Gastroesophageal sphincter (tissue), 3 donors: ENCODE measurements around the gene SMIM29.

ENCODE experiments used
- EP300 ChIP-seq: sonication (generic); formaldehyde crosslinking; IDR thresholded peaks from one replicate; pipeline ENCODE4 v1.6.1; 2017; ENCODE audit warnings: antibody characterized with exemption, mild to moderate bottlenecking
- POLR2A ChIP-seq, 2 donors: fragments of 450-650 bp; IDR thresholded peaks; one replicate each; pipeline ENCODE4 v1.6.1; 2017; ENCODE audit warnings: antibody characterized with exemption in 2 of 2, mild to moderate bottlenecking in 2 of 2, moderate library complexity in 1 of 2
- POLR2AphosphoS5 ChIP-seq: sonication (generic); formaldehyde crosslinking; IDR thresholded peaks from one replicate; pipeline ENCODE4 v1.6.1; 2017; ENCODE audit warnings: antibody characterized with exemption
- TF ChIP-seq, protein P1 (sequence below), 4 experiments: fragments of 200-600 bp in 2 of 4; fragments of 450-650 bp in 2 of 4; sonication (generic) in 1 of 4; IDR thresholded peaks; one replicate each; pipeline ENCODE4 v1.5.1; 2017 to 2019; ENCODE audit warnings: antibody characterized with exemption in 4 of 4, mild to moderate bottlenecking in 2 of 4, moderate library complexity in 2 of 4

- TF ChIP-seq POLR2A (IDR thresholded peaks at IDR 0.05) (no peak), POLR2AphosphoS5 (no peak), EP300 (no peak)
- TF ChIP-seq, protein P1, sequence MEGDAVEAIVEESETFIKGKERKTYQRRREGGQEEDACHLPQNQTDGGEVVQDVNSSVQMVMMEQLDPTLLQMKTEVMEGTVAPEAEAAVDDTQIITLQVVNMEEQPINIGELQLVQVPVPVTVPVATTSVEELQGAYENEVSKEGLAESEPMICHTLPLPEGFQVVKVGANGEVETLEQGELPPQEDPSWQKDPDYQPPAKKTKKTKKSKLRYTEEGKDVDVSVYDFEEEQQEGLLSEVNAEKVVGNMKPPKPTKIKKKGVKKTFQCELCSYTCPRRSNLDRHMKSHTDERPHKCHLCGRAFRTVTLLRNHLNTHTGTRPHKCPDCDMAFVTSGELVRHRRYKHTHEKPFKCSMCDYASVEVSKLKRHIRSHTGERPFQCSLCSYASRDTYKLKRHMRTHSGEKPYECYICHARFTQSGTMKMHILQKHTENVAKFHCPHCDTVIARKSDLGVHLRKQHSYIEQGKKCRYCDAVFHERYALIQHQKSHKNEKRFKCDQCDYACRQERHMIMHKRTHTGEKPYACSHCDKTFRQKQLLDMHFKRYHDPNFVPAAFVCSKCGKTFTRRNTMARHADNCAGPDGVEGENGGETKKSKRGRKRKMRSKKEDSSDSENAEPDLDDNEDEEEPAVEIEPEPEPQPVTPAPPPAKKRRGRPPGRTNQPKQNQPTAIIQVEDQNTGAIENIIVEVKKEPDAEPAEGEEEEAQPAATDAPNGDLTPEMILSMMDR (IDR thresholded peaks at IDR 0.05) = no peak
Observed at GRCh38 chr6:34218691-34219090, 30.1 kb downstream of the SMIM29 start.
